ENCODE measurements around the gene FBXL13.

The FBXL13 gene

DNA sequence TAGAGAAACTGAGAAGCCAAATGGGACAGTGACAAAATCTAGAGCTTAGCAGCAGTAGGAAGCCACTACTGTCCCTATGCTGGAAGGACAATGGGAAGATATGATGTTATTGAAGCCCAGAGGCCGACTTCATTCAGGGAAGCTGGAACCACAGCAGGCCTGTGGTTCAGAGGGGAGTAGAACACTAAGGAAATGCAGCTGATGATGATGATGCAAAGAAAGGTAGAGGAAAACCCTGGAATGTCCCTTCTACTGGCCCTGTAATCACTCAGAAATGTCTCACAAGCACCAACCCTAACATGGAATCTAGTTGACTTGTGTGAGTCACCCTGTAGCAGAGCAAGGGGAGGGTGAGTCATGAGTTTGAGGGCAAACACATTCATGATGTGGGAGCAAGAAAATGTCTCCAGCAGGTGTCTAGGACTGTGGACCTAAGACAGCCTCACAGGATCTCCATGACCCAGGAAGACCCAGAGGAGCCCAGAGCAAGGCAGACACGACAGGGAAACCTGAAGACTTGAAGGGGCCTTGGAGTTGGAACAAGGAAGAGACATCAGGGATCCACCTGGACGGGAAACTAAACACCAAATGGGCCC, 198.8 kb downstream of the FBXL13 start:
- H4K5ac ChIP-seq (ENCODE audit: low read length) = no peak overlapping the region

DNA sequence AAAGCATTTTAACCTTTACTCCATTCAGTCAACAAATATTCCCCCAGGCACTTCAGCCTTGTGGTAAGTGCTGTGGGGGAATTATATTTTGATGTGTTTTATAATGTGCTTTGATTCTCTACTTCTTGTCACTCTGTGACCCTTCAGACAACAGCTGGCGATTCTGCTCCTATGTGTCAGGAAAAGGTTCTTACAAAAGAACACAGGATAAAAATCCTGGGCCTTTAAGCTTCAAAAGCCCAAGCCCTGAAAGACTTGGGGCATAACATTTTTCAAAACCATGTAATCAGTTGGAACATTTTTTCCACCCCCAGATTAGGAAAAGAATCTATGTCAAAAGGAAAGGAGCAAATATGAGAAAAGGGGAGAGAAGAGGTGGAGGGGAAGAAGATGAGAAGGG, 199.6 kb downstream of the FBXL13 start:
- no peaks in the 10 kb centered on the region for H3K79me2 ChIP-seq (ENCODE audit: control insufficient read depth, insufficient read depth, low read length)
- no peaks in the 10 kb centered on the region for H3K27me3 ChIP-seq (ENCODE audit: insufficient read depth, low read length, poor library complexity)
- H3K9ac ChIP-seq (ENCODE audit: low read length) = no peak overlapping the region
- H3K36me3 ChIP-seq (ENCODE audit: control insufficient read depth, insufficient read depth, low read length) = no peaks in the 10 kb centered on the region
- H2BK5ac ChIP-seq (ENCODE audit: low read length) = no peak overlapping the region
- no peak overlapping the region for H3K4me3 ChIP-seq (ENCODE audit: low read length)
- no peak overlapping the region for H2BK15ac ChIP-seq (replicated peaks; ENCODE audit: low read depth)
- H2BK120ac ChIP-seq (ENCODE audit: low read depth, low read length) = no peak overlapping the region
- H3K79me1 ChIP-seq (ENCODE audit: low read length) = no peaks in the 10 kb centered on the region
- H3K23ac ChIP-seq (ENCODE audit: low read length) = no peak overlapping the region
- H3K27ac ChIP-seq (ENCODE audit: low read depth, low read length) = no peak overlapping the region
- H3K56ac ChIP-seq (ENCODE audit: low read length) = no peak overlapping the region
- H3K18ac ChIP-seq (ENCODE audit: low read length) = no peak overlapping the region
- no peak overlapping the region for H4K5ac ChIP-seq (ENCODE audit: low read length)
- no peak for DNase-seq
- H3K4ac ChIP-seq (ENCODE audit: low read depth, low read length) = no peak overlapping the region
- WGBS (ENCODE audit: extremely low coverage, insufficient coverage, low lambda C conversion rate) = no CpG with 5 or more reads among the region's 1 CpG
- H4K8ac ChIP-seq (ENCODE audit: low read depth, low read length) = no peak overlapping the region
- H3K4me1 ChIP-seq (ENCODE audit: control insufficient read depth, low read depth, low read length) = no peaks in the 10 kb centered on the region
- H2AK5ac ChIP-seq (ENCODE audit: low read length) = no peak overlapping the region
- H3K4me2 ChIP-seq (ENCODE audit: low read length) = no peak overlapping the region

More for the DNA sequence above, 198.8 kb downstream of the FBXL13 start:
- no peak overlapping the region for H3K9ac ChIP-seq (ENCODE audit: low read length)
- H2AK5ac ChIP-seq (ENCODE audit: low read length) = no peak overlapping the region
- H3K27me3 ChIP-seq (ENCODE audit: insufficient read depth, low read length, poor library complexity) = no peaks in the 10 kb centered on the region
- no peak overlapping the region for H3K18ac ChIP-seq (ENCODE audit: low read length)
- no peaks in the 10 kb centered on the region for H3K79me1 ChIP-seq (ENCODE audit: low read length)
- no peak overlapping the region for H2BK5ac ChIP-seq (ENCODE audit: low read length)
- DNase-seq = peak; percentile 93
- no peak overlapping the region for H3K4me2 ChIP-seq (ENCODE audit: low read length)
- H3K4me3 ChIP-seq (ENCODE audit: low read length) = no peak overlapping the region
- H4K8ac ChIP-seq (ENCODE audit: low read depth, low read length) = no peak overlapping the region
- no peak overlapping the region for H2BK15ac ChIP-seq (replicated peaks; ENCODE audit: low read depth)
- H3K79me2 ChIP-seq (ENCODE audit: control insufficient read depth, insufficient read depth, low read length) = no peaks in the 10 kb centered on the region
- no peak overlapping the region for H3K27ac ChIP-seq (ENCODE audit: low read depth, low read length)
- no peak overlapping the region for H3K23ac ChIP-seq (ENCODE audit: low read length)
- H3K4ac ChIP-seq (ENCODE audit: low read depth, low read length) = no peak overlapping the region
- no peak overlapping the region for H3K56ac ChIP-seq (ENCODE audit: low read length)
- no peak overlapping the region for H2BK120ac ChIP-seq (ENCODE audit: low read depth, low read length)
- H3K4me1 ChIP-seq (ENCODE audit: control insufficient read depth, low read depth, low read length) = no peaks in the 10 kb centered on the region
- no CpG with 5 or more reads among the region's 3 CpGs for WGBS (ENCODE audit: extremely low coverage, insufficient coverage, low lambda C conversion rate)
- H3K36me3 ChIP-seq (ENCODE audit: control insufficient read depth, insufficient read depth, low read length) = no peaks in the 10 kb centered on the region

DNA sequence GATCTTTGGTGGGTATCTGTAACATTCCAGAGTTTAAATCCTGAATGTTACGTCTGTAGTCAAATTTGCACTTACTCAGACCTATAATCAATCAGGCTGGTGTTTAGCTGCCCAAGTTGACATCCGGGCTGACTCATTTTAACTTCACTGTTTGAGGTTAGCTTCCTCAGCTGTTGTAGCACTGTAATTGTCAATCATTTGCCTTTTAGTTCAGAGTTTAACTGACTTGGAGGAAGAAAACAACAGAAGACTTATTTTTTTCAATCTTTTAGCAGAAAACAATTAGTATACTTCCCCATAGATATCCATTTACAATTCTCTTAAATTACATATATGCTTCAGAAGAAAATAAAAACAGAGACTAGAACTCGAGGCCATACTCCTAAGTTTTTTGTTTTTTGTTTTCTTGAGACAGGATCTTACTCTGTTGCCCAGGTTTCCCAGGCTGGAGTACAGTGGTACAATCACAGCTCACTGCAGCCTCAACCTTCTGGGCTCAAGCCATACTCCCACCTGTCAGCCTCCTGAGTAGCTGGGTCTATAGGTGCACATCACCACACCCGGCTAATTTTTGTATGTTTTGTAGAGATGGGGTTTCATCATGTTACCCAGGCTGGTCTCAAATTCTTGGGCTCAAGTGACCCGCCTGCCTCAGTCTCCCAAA, 200.3 kb downstream of the FBXL13 start:
- no peak for DNase-seq
- Histone ChIP-seq H2BK15ac (replicated peaks; ENCODE audit: low read depth) (no peak overlapping the region), H3K18ac (ENCODE audit: low read length) (no peak overlapping the region), H3K23ac (ENCODE audit: low read length) (no peak overlapping the region), H3K4me1 (ENCODE audit: control insufficient read depth, low read depth, low read length) (no peaks in the 10 kb centered on the region), H3K79me2 (ENCODE audit: control insufficient read depth, insufficient read depth, low read length) (no peaks in the 10 kb centered on the region), H2BK120ac (ENCODE audit: low read depth, low read length) (no peak overlapping the region), H3K9ac (ENCODE audit: low read length) (no peak overlapping the region), H4K8ac (ENCODE audit: low read depth, low read length) (no peak overlapping the region), H3K27me3 (ENCODE audit: insufficient read depth, low read length, poor library complexity) (no peaks in the 10 kb centered on the region), H3K4me3 (ENCODE audit: low read length) (no peak overlapping the region), H4K5ac (ENCODE audit: low read length) (no peak overlapping the region), H3K56ac (ENCODE audit: low read length) (no peak overlapping the region), H3K4ac (ENCODE audit: low read depth, low read length) (no peak overlapping the region), H3K79me1 (ENCODE audit: low read length) (no peaks in the 10 kb centered on the region), H2AK5ac (ENCODE audit: low read length) (no peak overlapping the region), H3K4me2 (ENCODE audit: low read length) (no peak overlapping the region), H3K36me3 (ENCODE audit: control insufficient read depth, insufficient read depth, low read length) (no peaks in the 10 kb centered on the region), H3K27ac (ENCODE audit: low read depth, low read length) (no peak overlapping the region), H2BK5ac (ENCODE audit: low read length) (no peak overlapping the region)
- no CpG with 5 or more reads among the region's 5 CpGs for WGBS (ENCODE audit: extremely low coverage, insufficient coverage, low lambda C conversion rate)

DNA sequence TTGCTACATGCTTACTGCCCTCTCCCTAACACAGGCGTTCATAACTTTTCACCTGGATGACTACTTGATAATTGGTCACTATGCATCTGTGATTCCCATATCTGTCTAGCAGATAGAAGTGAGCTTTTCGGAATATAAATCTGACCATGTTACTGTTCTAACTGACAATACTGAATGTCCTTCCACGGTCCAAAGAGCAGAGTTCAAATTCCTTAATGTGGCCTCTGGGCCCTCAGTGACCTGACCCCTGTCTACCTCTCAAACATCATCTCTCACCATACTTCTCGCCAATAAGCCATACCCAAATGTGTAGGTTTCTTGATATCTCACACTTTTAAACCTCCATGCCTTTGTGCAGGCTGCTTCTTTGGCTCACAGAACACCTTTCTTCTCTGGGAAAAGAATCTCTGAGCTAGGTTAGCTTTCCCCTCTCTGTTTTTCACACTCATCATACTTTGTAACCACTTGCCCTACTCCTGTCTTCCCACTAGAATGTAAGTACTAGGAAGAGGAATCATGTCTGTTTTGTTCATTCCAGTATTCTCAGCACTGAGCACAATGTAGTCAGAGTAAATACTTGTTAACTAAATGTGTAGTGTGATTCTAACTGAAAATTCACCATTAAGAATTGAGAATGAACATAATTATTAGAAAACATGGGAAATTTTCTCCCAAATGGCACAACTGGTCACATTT, 201.0 kb downstream of the FBXL13 start:
- Histone ChIP-seq H3K27ac (ENCODE audit: low read depth, low read length) (no peak overlapping the region), H3K56ac (ENCODE audit: low read length) (no peak overlapping the region), H3K4ac (ENCODE audit: low read depth, low read length) (no peak overlapping the region), H3K4me2 (ENCODE audit: low read length) (no peak overlapping the region), H3K27me3 (ENCODE audit: insufficient read depth, low read length, poor library complexity) (no peaks in the 10 kb centered on the region), H4K5ac (ENCODE audit: low read length) (no peak overlapping the region), H3K4me3 (ENCODE audit: low read length) (no peak overlapping the region), H3K79me1 (ENCODE audit: low read length) (no peaks in the 10 kb centered on the region), H2AK5ac (ENCODE audit: low read length) (no peak overlapping the region), H3K4me1 (ENCODE audit: control insufficient read depth, low read depth, low read length) (no peaks in the 10 kb centered on the region), H3K36me3 (ENCODE audit: control insufficient read depth, insufficient read depth, low read length) (no peaks in the 10 kb centered on the region), H3K18ac (ENCODE audit: low read length) (no peak overlapping the region), H3K23ac (ENCODE audit: low read length) (no peak overlapping the region), H2BK5ac (ENCODE audit: low read length) (no peak overlapping the region), H2BK15ac (replicated peaks; ENCODE audit: low read depth) (no peak overlapping the region), H3K9ac (ENCODE audit: low read length) (no peak overlapping the region), H3K79me2 (ENCODE audit: control insufficient read depth, insufficient read depth, low read length) (no peaks in the 10 kb centered on the region), H4K8ac (ENCODE audit: low read depth, low read length) (no peak overlapping the region), H2BK120ac (ENCODE audit: low read depth, low read length) (no peak overlapping the region)
- WGBS (ENCODE audit: extremely low coverage, insufficient coverage, low lambda C conversion rate) = no CpG with 5 or more reads among the region's 4 CpGs
- DNase-seq = no peak

DNA sequence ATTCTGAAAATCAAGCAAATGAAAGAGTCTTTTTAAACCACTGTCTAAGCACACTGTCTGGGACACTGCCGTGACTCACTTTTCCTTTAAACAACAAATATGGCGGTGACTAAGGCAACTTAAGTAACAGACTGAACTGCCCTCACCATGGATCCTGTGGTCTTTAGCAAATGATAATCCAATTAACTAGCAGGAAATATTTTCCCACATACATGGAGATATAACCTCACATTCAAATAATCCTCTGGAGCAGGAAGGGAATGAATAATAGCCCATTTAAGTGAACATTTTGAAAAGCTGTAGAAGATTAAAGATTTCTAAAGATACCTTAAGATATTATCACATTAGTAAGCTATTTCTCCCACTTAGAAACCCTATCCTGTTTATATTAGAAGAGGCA, 202.1 kb downstream of the FBXL13 start:
- Histone ChIP-seq H3K4me2 (ENCODE audit: low read length) (no peak overlapping the region), H3K79me2 (ENCODE audit: control insufficient read depth, insufficient read depth, low read length) (no peaks in the 10 kb centered on the region), H3K23ac (ENCODE audit: low read length) (no peak overlapping the region), H2BK120ac (ENCODE audit: low read depth, low read length) (no peak overlapping the region), H2AK5ac (ENCODE audit: low read length) (no peak overlapping the region), H3K4ac (ENCODE audit: low read depth, low read length) (no peak overlapping the region), H3K56ac (ENCODE audit: low read length) (no peak overlapping the region), H3K27ac (ENCODE audit: low read depth, low read length) (no peak overlapping the region), H3K27me3 (ENCODE audit: insufficient read depth, low read length, poor library complexity) (no peaks in the 10 kb centered on the region), H4K5ac (ENCODE audit: low read length) (no peak overlapping the region), H3K9ac (ENCODE audit: low read length) (no peak overlapping the region), H4K8ac (ENCODE audit: low read depth, low read length) (no peak overlapping the region), H2BK15ac (replicated peaks; ENCODE audit: low read depth) (no peak overlapping the region), H3K4me1 (ENCODE audit: control insufficient read depth, low read depth, low read length) (no peaks in the 10 kb centered on the region), H3K36me3 (ENCODE audit: control insufficient read depth, insufficient read depth, low read length) (no peaks in the 10 kb centered on the region), H3K79me1 (ENCODE audit: low read length) (no peaks in the 10 kb centered on the region), H3K4me3 (ENCODE audit: low read length) (no peak overlapping the region), H3K18ac (ENCODE audit: low read length) (no peak overlapping the region), H2BK5ac (ENCODE audit: low read length) (no peak overlapping the region)
- DNase-seq = no peak
- WGBS (ENCODE audit: extremely low coverage, insufficient coverage, low lambda C conversion rate) = no CpG with 5 or more reads among the region's 2 CpGs

Data from mesendoderm (in vitro differentiated cells).